Neural progenitor cell (in vitro differentiated cells): Measurements from ENCODE around the gene SMARCC1. TPM values are rescaled to one million over a fixed set of nuclear protein-coding genes. Genes with fewer than 3 reads are reported as not detected.

Source experiments
- DNase-seq: peaks from one replicate; pipeline ENCODE4 v3.0.0-alpha.2; 2016; ENCODE audit warnings: low spot score
- H2AFZ ChIP-seq: fragments of 200-600 bp; sonication (generic); replicated peaks from 2 replicates; pipeline ENCODE4 v1.6.1; 2016; ENCODE audit warnings: antibody characterized with exemption
- H3F3A ChIP-seq: fragments of 200-600 bp; sonication (generic); 2 replicates; pipeline ENCODE4 v1.6.1; 2016; ENCODE audit warnings: antibody characterized with exemption, low read depth
- H3K27ac ChIP-seq: fragments of 200-600 bp; sonication (generic); 2 replicates; pipeline ENCODE4 v1.5.1; 2016; ENCODE audit warnings: mild to moderate bottlenecking
- H3K27me3 ChIP-seq: fragments of 200-600 bp; sonication (generic); 2 replicates; pipeline ENCODE4 v1.6.1; 2016; ENCODE audit warnings: mild to moderate bottlenecking, moderate library complexity
- H3K36me3 ChIP-seq: fragments of 200-600 bp; sonication (generic); 2 replicates; pipeline ENCODE4 v1.5.1; 2016
- H3K4me1 ChIP-seq: fragments of 200-600 bp; sonication (generic); 2 replicates; pipeline ENCODE4 v1.6.1; 2016; ENCODE audit warnings: mixed run types
- H3K4me2 ChIP-seq: fragments of 200-600 bp; sonication (generic); 2 replicates; pipeline ENCODE4 v1.6.1; 2016
- H3K4me3 ChIP-seq: fragments of 200-600 bp; sonication (generic); 2 replicates; pipeline ENCODE4 v1.5.1; 2016
- H3K79me2 ChIP-seq: fragments of 200-600 bp; sonication (generic); 2 replicates; pipeline ENCODE4 v1.6.1; 2016; ENCODE audit warnings: low read depth
- H3K9ac ChIP-seq: fragments of 200-600 bp; sonication (generic); 2 replicates; pipeline ENCODE4 v1.6.1; 2016
- H3K9me3 ChIP-seq: fragments of 200-600 bp; sonication (generic); 2 replicates; pipeline ENCODE4 v1.5.1; 2016; ENCODE audit warnings: low read depth
- H4K20me1 ChIP-seq: fragments of 200-600 bp; sonication (generic); 2 replicates; pipeline ENCODE4 v1.6.1; 2016; ENCODE audit warnings: low read depth
- H3K27ac Mint-ChIP-seq: 3 replicates; pipeline ENCODE4 v1.8.0; 2021; ENCODE audit warnings: mixed read lengths
- H3K27me3 Mint-ChIP-seq: 2 replicates; pipeline ENCODE4 v1.8.0; 2022; ENCODE audit warnings: low read depth, mild to moderate bottlenecking, inconsistent platforms, moderate library complexity, mixed read lengths; ENCODE audit not compliant: insufficient read depth
- H3K36me3 Mint-ChIP-seq: 3 replicates; pipeline ENCODE4 v1.8.0; 2021; ENCODE audit warnings: mixed read lengths
- H3K4me1 Mint-ChIP-seq: 3 replicates; pipeline ENCODE4 v1.8.0; 2021; ENCODE audit warnings: mixed read lengths
- H3K4me3 Mint-ChIP-seq: 3 replicates; pipeline ENCODE4 v1.8.0; 2021; ENCODE audit warnings: mild to moderate bottlenecking, moderate library complexity, mixed read lengths
- H3K9me3 Mint-ChIP-seq: 3 replicates; pipeline ENCODE4 v1.8.0; 2020; ENCODE audit warnings: mixed read lengths
- EZH2 ChIP-seq: fragments of 200-600 bp; sonication (generic); IDR thresholded peaks from 2 replicates; pipeline ENCODE4 v1.6.1; 2017; ENCODE audit warnings: antibody characterized with exemption, mild to moderate bottlenecking, moderate library complexity
- EZH2phosphoT487 ChIP-seq: fragments of 200-600 bp; sonication (generic); IDR thresholded peaks from 2 replicates; pipeline ENCODE4 v1.6.1; 2017; ENCODE audit warnings: antibody characterized with exemption
- total RNA-seq: library from RNA; depleted of rRNA; stranded (reverse); fragments of >200 nt; gene quantifications from 2 replicates; pipeline ENCODE4 v1.2.3, GENCODE V29; 2015; ENCODE audit warnings: low replicate concordance
- TF ChIP-seq, protein P1 (sequence below): fragments of 200-600 bp; sonication (generic); IDR thresholded peaks from 2 replicates; pipeline ENCODE4 v1.5.1; 2017; ENCODE audit warnings: antibody characterized with exemption, mild to moderate bottlenecking

The SMARCC1 gene
- total RNA-seq, 1 donor from 2014 or later, result 175 TPM

DNA sequence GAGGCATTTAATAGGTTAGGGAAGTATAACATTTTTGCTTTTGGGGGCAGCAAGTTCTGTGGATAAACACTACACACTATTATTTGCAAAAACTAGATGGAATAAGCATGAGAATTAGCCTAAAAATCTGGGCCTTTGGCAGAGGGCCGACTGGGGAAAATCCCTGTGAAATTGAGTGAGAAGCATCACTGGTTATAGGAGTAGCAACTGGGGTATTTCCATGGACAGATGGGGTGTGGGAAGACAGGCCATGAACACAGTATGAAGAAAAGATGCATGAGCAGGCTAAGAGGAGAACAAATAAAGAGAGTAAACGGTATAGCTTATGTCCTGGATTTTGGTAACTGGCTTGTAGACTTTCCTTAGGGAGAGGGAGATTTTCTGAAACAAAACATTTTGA lies 170.1 kb downstream of the SMARCC1 start:
- no peaks in the 10 kb centered on the region for H3K27me3 Mint-ChIP-seq
- H3F3A ChIP-seq, result peaks cover 27% of the 10 kb centered on the region
- no peak overlapping the region for H3K27ac ChIP-seq
- H3K79me2 ChIP-seq, result peaks cover 8% of the 10 kb centered on the region
- peaks cover 42% of the 10 kb centered on the region for H3K36me3 Mint-ChIP-seq
- no peak for DNase-seq
- no peak overlapping the region for H3K9ac ChIP-seq
- H2AFZ ChIP-seq, result no peak overlapping the region
- no peaks in the 10 kb centered on the region for H4K20me1 ChIP-seq
- H3K27me3 ChIP-seq, result no peaks in the 10 kb centered on the region
- H3K4me1 ChIP-seq, result no peaks in the 10 kb centered on the region
- no peaks in the 10 kb centered on the region for H3K9me3 ChIP-seq
- H3K4me1 Mint-ChIP-seq, result no peaks in the 10 kb centered on the region
- peaks cover 26% of the 10 kb centered on the region for H3K36me3 ChIP-seq
- H3K4me2 ChIP-seq, result no peak overlapping the region
- H3K4me3 Mint-ChIP-seq, result no peak overlapping the region
- no peaks in the 10 kb centered on the region for H3K9me3 Mint-ChIP-seq
- no peak for TF ChIP-seq EZH2
- no peak for TF ChIP-seq EZH2phosphoT487
- TF ChIP-seq, protein P1, sequence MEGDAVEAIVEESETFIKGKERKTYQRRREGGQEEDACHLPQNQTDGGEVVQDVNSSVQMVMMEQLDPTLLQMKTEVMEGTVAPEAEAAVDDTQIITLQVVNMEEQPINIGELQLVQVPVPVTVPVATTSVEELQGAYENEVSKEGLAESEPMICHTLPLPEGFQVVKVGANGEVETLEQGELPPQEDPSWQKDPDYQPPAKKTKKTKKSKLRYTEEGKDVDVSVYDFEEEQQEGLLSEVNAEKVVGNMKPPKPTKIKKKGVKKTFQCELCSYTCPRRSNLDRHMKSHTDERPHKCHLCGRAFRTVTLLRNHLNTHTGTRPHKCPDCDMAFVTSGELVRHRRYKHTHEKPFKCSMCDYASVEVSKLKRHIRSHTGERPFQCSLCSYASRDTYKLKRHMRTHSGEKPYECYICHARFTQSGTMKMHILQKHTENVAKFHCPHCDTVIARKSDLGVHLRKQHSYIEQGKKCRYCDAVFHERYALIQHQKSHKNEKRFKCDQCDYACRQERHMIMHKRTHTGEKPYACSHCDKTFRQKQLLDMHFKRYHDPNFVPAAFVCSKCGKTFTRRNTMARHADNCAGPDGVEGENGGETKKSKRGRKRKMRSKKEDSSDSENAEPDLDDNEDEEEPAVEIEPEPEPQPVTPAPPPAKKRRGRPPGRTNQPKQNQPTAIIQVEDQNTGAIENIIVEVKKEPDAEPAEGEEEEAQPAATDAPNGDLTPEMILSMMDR, result no peak
- H3K27ac Mint-ChIP-seq, result no peak overlapping the region
- H3K4me3 ChIP-seq, result no peak overlapping the region

DNA sequence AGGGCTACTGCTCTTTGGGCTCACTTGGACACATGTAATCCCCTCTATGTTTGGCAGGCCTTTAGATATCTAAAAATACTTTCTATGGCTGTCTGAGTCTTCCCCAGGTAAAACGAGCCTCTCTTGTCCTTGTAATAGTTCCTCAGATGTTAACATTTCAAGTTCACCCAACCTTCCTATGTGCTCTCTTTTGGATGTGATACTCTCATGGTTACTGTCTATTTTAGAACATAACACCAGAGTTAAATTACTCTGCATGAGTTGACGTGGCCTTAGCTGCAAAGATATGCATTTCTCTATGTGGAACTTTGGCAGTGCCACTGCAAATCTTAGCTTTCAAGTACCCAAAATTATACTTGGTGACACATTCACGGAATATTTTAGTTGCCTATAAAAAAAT lies 171.1 kb downstream of the SMARCC1 start:
- Histone ChIP-seq H3K4me2 (no peak overlapping the region), H3K27ac (no peak overlapping the region), H3F3A (peaks cover 27% of the 10 kb centered on the region), H3K9me3 (no peaks in the 10 kb centered on the region), H2AFZ (no peak overlapping the region), H4K20me1 (no peaks in the 10 kb centered on the region), H3K4me3 (no peak overlapping the region), H3K27me3 (no peaks in the 10 kb centered on the region), H3K4me1 (no peaks in the 10 kb centered on the region), H3K79me2 (peaks cover 14% of the 10 kb centered on the region), H3K36me3 (peaks cover 33% of the 10 kb centered on the region), H3K9ac (no peak overlapping the region)
- Mint-ChIP-seq H3K4me1 (no peaks in the 10 kb centered on the region), H3K4me3 (no peak overlapping the region), H3K9me3 (no peaks in the 10 kb centered on the region), H3K27ac (no peak overlapping the region), H3K27me3 (no peaks in the 10 kb centered on the region), H3K36me3 (peaks cover 47% of the 10 kb centered on the region)
- DNase-seq, result no peak
- TF ChIP-seq EZH2 (no peak), EZH2phosphoT487 (no peak)
- TF ChIP-seq, protein P1, result no peak

DNA sequence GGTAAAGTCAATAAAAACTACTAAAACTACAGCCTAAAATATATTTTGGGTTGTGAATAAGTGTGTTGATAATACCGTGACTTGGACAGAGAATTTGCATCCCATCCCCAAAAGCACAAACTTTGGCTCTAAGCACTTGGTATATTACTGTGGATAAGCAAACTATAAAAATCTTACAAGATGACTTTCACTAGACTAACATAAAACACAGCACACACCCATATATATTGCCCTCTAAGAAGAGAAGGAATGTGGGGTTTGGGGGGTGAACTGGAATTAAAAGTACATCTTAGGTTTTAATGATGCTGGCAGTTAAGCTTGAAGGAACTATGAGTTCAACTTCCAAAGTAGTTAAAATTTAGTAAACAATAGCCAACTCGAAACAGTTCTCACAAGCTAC lies 174.4 kb downstream of the SMARCC1 start:
- Histone ChIP-seq H3K4me1 (no peaks in the 10 kb centered on the region), H3K4me2 (no peak overlapping the region), H3K79me2 (peaks cover 26% of the 10 kb centered on the region), H4K20me1 (no peaks in the 10 kb centered on the region), H3K27me3 (no peaks in the 10 kb centered on the region), H3K9me3 (no peaks in the 10 kb centered on the region), H2AFZ (no peak overlapping the region), H3K9ac (no peak overlapping the region), H3F3A (peaks cover 18% of the 10 kb centered on the region), H3K4me3 (no peak overlapping the region), H3K36me3 (peaks cover 31% of the 10 kb centered on the region), H3K27ac (no peak overlapping the region)
- TF ChIP-seq EZH2 (no peak), EZH2phosphoT487 (no peak)
- TF ChIP-seq, protein P1, result no peak
- no peaks in the 10 kb centered on the region for H3K9me3 Mint-ChIP-seq
- no peak overlapping the region for H3K4me3 Mint-ChIP-seq
- H3K4me1 Mint-ChIP-seq, result no peaks in the 10 kb centered on the region
- DNase-seq, result no peak
- no peaks in the 10 kb centered on the region for H3K27me3 Mint-ChIP-seq
- H3K27ac Mint-ChIP-seq, result no peak overlapping the region
- peaks cover 63% of the 10 kb centered on the region for H3K36me3 Mint-ChIP-seq
